ENCODE data around the gene AADACL3.

GRCh38 chr1:12756273-12756672, 40.4 kb downstream of the AADACL3 start:
- TF ChIP-seq EP300 (IDR thresholded peaks at IDR 0.05): no peak
- TF ChIP-seq CTCF (IDR thresholded peaks at IDR 0.05): no peak

All from suprapubic skin (tissue), 3 donors.